ENCODE measurements around the gene RALGAPB.

DNA sequence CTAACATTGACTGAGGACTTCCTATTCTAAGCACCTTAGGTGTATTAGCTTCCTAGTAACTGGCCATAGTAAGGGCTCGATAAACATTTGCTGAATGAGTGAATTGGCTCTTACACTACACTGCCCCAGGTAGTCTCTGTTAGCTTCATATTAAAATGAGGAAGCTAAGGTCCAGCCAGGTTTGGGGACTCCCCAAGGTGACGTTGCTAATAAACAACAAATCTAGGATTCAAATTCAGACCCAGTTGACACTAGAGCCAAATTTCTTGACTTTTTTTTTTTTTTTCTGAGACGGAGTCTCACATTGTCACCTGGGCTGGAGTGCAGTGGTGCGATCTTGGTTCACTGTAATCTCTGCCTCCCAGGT is 145.2 kb downstream of the RALGAPB start:
- TF ChIP-seq, protein P1, sequence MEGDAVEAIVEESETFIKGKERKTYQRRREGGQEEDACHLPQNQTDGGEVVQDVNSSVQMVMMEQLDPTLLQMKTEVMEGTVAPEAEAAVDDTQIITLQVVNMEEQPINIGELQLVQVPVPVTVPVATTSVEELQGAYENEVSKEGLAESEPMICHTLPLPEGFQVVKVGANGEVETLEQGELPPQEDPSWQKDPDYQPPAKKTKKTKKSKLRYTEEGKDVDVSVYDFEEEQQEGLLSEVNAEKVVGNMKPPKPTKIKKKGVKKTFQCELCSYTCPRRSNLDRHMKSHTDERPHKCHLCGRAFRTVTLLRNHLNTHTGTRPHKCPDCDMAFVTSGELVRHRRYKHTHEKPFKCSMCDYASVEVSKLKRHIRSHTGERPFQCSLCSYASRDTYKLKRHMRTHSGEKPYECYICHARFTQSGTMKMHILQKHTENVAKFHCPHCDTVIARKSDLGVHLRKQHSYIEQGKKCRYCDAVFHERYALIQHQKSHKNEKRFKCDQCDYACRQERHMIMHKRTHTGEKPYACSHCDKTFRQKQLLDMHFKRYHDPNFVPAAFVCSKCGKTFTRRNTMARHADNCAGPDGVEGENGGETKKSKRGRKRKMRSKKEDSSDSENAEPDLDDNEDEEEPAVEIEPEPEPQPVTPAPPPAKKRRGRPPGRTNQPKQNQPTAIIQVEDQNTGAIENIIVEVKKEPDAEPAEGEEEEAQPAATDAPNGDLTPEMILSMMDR (IDR thresholded peaks at IDR 0.05): no peak
- no peak for TF ChIP-seq POLR2A (IDR thresholded peaks at IDR 0.05)

Data from body of pancreas (tissue), 4 donors.